D721Med (cell line): ENCODE results near the gene SLC32A1.

Experiments used
- DNase-seq: peaks from one replicate; pipeline ENCODE4 v3.0.0; 2011; ENCODE audit warnings: low spot score; ENCODE audit not compliant: insufficient read length
- FAIRE-seq: peaks from 2 replicates; lab custom pipeline; 2011; peaks lifted over from hg19 to GRCh38; lab: Jason Lieb, UNC
- CTCF ChIP-seq: IDR thresholded peaks from 2 replicates; pipeline ENCODE4 v1.5.1; 2012; ENCODE audit warnings: mild to moderate bottlenecking, control low read depth; ENCODE audit not compliant: insufficient read depth; ENCODE audit errors: missing control alignments

The SLC32A1 gene

GRCh38 chr20:38723848-38724625 is at the start of gene SLC32A1:
TSS of gene SLC32A1 (plus strand) at chr20:38724486. CDS start at chr20:38724725, 239 bp downstream.
- no peak for TF ChIP-seq CTCF
- FAIRE-seq (no peak), DNase-seq (peak; percentile 26)

GRCh38 chr20:38674765-38675133 is 49.5 kb upstream of the SLC32A1 start:
- FAIRE-seq (no peak), DNase-seq (no peak)
- no peak for TF ChIP-seq CTCF

- no peak for FAIRE-seq
Observed at GRCh38 chr20:38676576-38676975, 47.7 kb upstream of the SLC32A1 start.

GRCh38 chr20:38680500-38681306 is 43.6 kb upstream of the SLC32A1 start:
- FAIRE-seq: no peak
- no peak for DNase-seq

More at GRCh38 chr20:38676576-38676975, 47.7 kb upstream of the SLC32A1 start:
- DNase-seq: no peak
- no peak for TF ChIP-seq CTCF

GRCh38 chr20:38685271-38685670 is 39.0 kb upstream of the SLC32A1 start:
- no peak for FAIRE-seq

More at GRCh38 chr20:38680500-38681306, 43.6 kb upstream of the SLC32A1 start:
- TF ChIP-seq CTCF: no peak

GRCh38 chr20:38685853-38686473 is 38.3 kb upstream of the SLC32A1 start:
- no peak for TF ChIP-seq CTCF
- no peak for DNase-seq
- FAIRE-seq: no peak

More at GRCh38 chr20:38685271-38685670, 39.0 kb upstream of the SLC32A1 start:
- no peak for TF ChIP-seq CTCF
- DNase-seq: no peak
